Upper lobe of left lung (tissue), 4 donors: Measurements from ENCODE around the gene KLHL8.

Experiments
- POLR2AphosphoS5 ChIP-seq, 2 donors: sonication (generic); formaldehyde crosslinking; IDR thresholded peaks; one replicate each; pipeline ENCODE4 v1.5.1; 2017; ENCODE audit warnings: antibody characterized with exemption in 2 of 2
- TF ChIP-seq, protein P1 (sequence below), 6 experiments: fragments of 450-650 bp in 4 of 6; fragments of 200-600 bp in 2 of 6; sonication (generic) in 2 of 6; IDR thresholded peaks; one replicate each; pipeline ENCODE4 v1.5.1; 2016 to 2019; ENCODE audit warnings: antibody characterized with exemption in 6 of 6

DNA sequence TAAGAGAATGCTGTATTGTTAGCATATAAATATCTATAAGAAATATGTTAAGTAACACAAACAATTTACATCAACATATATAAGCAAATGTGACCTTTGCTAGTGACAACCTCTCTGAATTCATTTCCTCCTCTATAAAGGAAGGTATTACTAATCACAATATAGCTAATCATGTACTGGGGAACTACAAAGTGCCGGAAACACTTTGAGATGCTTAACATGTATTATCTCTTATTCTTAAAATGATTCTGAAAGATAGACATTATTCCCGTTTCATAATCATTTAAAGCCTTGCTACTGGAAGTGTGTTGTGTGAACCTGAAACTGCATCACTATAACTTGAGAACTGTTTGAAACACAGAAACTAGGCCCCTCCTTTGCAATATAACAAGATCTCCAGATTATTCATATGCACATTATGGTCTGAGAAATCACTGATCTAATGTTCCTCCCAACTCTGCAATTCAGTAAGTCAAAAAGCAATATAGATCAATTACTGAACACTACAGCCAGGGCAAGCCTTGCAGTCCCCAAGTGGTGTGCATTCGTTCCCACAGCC, 54.0 kb downstream of the KLHL8 start:
- TF ChIP-seq POLR2AphosphoS5 (IDR thresholded peaks at IDR 0.05): no peak
- TF ChIP-seq, protein P1, sequence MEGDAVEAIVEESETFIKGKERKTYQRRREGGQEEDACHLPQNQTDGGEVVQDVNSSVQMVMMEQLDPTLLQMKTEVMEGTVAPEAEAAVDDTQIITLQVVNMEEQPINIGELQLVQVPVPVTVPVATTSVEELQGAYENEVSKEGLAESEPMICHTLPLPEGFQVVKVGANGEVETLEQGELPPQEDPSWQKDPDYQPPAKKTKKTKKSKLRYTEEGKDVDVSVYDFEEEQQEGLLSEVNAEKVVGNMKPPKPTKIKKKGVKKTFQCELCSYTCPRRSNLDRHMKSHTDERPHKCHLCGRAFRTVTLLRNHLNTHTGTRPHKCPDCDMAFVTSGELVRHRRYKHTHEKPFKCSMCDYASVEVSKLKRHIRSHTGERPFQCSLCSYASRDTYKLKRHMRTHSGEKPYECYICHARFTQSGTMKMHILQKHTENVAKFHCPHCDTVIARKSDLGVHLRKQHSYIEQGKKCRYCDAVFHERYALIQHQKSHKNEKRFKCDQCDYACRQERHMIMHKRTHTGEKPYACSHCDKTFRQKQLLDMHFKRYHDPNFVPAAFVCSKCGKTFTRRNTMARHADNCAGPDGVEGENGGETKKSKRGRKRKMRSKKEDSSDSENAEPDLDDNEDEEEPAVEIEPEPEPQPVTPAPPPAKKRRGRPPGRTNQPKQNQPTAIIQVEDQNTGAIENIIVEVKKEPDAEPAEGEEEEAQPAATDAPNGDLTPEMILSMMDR (IDR thresholded peaks at IDR 0.05): no peak
